PFSK-1 (cell line): ENCODE data around the gene PSORS1C1.

Source experiments
- POLR2AphosphoS5 ChIP-seq: IDR thresholded peaks from 2 replicates; pipeline ENCODE4 v1.6.1; 2012; ENCODE audit warnings: low read depth, mild to moderate bottlenecking, control low read depth, low read length, moderate library complexity
- TAF1 ChIP-seq: IDR thresholded peaks from 2 replicates; pipeline ENCODE4 v1.6.1; 2012; ENCODE audit warnings: low read length, control low read depth, borderline replicate concordance; ENCODE audit not compliant: insufficient read depth

GRCh38 chr6:31126396-31127175 lies 12.0 kb downstream of the PSORS1C1 start:
- TF ChIP-seq POLR2AphosphoS5, result no peak
- no peak for TF ChIP-seq TAF1
